Esophagus (tissue), 2 donors: Measurements from ENCODE around the gene TMEM120B. TPM values are rescaled to one million over a fixed set of nuclear protein-coding genes. Genes with fewer than 3 reads are reported as not detected.

Experiments
- H3K27ac ChIP-seq, 2 donors: one replicate each; pipeline ENCODE4 v1.5.1; 2013; ENCODE audit warnings: low read depth in 2 of 2, mild to moderate bottlenecking in 2 of 2, inconsistent platforms in 1 of 2, low read length in 1 of 2, moderate library complexity in 1 of 2
- H3K27me3 ChIP-seq, 2 donors: one replicate each; pipeline ENCODE4 v1.6.1; 2013; ENCODE audit warnings: low read length in 2 of 2, control low read depth in 1 of 2, mild to moderate bottlenecking in 1 of 2; ENCODE audit not compliant: insufficient read depth in 2 of 2, control insufficient read depth in 1 of 2
- H3K36me3 ChIP-seq, 2 donors: one replicate each; pipeline ENCODE4 v1.6.1; 2013; ENCODE audit warnings: low read length in 1 of 2; ENCODE audit not compliant: control insufficient read depth in 2 of 2, insufficient read depth in 2 of 2
- H3K4me1 ChIP-seq, 2 donors: one replicate each; pipeline ENCODE4 v1.6.1; 2013; ENCODE audit warnings: low read length in 1 of 2; ENCODE audit not compliant: control insufficient read depth in 2 of 2, insufficient read depth in 2 of 2
- H3K4me3 ChIP-seq, 2 donors: one replicate each; pipeline ENCODE4 v1.5.1; 2013; ENCODE audit warnings: low read length in 2 of 2, mild to moderate bottlenecking in 2 of 2, low read depth in 1 of 2, moderate library complexity in 1 of 2
- H3K9me3 ChIP-seq, 2 donors: one replicate each; pipeline ENCODE4 v1.6.1; 2013; ENCODE audit warnings: mild to moderate bottlenecking in 2 of 2, low read depth in 1 of 2, low read length in 1 of 2, moderate library complexity in 1 of 2; ENCODE audit not compliant: control insufficient read depth in 2 of 2, insufficient read depth in 1 of 2
- WGBS, 2 donors: extraction: QIAGEN DNeasy Blood & Tissue Kit; methylation state at CpG; one replicate each; pipeline ENCODE4 v1.1.7; 2013; 5-methylcytosine and 5-hydroxymethylcytosine counted together
- polyA plus RNA-seq, 2 donors: library from polyadenylated mRNA; stranded (reverse); fragments of 200-250 nt; gene quantifications; one replicate each; pipeline ENCODE4 v1.2.3, GENCODE V29; 2013
- donor health status: healthy with polysubstance abuse.
- donor health status: Bipolar disorder and iron deficiency.

The TMEM120B gene
- polyA plus RNA-seq, 2 donors: 1.9 to 5.1 TPM

DNA sequence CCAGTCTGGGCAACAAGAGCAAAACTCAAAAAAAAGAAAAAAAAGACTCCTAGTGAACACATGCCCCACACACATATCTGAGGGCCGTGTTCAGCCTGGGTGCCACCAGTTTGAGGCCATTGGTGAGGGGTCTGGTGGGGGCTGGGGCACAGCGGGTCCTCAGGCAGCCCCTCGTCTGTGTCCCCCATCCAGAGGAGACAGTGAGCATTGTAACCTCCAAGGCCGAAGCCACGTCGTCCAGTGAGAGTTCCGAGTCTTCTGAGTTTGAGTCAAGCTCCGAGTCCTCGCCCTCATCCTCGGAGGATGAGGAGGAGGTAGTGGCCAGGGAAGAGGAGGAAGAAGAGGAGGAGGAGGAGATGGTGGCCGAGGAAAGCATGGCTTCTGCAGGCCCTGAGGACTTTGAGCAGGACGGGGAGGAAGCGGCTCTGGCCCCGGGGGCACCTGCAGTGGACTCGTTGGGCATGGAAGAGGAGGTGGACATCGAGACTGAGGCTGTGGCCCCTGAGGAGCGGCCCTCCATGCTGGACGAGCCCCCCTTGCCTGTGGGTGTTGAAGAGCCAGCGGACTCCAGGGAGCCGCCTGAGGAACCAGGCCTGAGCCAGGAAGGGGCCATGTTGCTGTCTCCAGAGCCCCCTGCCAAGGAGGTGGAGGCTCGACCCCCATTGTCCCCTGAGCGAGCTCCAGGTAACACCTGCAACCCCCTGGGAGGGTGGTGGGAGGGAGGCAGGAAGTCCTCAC, 106.8 kb downstream of the TMEM120B start:
- no peak overlapping the region for H3K4me3 ChIP-seq
- H3K9me3 ChIP-seq: peaks cover 0 to 2% of the 10 kb centered on the region in 2 donors
- WGBS, 2 donors: 91% methylated on average over 21 to 22 of the region's 22 CpGs
- H3K27me3 ChIP-seq: no peaks in the 10 kb centered on the region
- H3K27ac ChIP-seq: no peak overlapping the region
- no peaks in the 10 kb centered on the region for H3K4me1 ChIP-seq
- H3K36me3 ChIP-seq: peaks cover 36 to 62% of the 10 kb centered on the region in 2 donors

GRCh38 chr12:121820056-121820455, 107.5 kb downstream of the TMEM120B start:
- Histone ChIP-seq H3K36me3 (peaks cover 31 to 58% of the 10 kb centered on the region in 2 donors), H3K4me1 (no peaks in the 10 kb centered on the region)
- WGBS, 2 donors: 88 to 90% methylated on average over 7 of the region's 7 CpGs

GRCh38 chr12:121822393-121823100, 110.0 kb downstream of the TMEM120B start:
- Histone ChIP-seq H3K27me3 (no peaks in the 10 kb centered on the region), H3K4me3 (no peak overlapping the region), H3K36me3 (peaks cover 26 to 55% of the 10 kb centered on the region in 2 donors), H3K27ac (no peak overlapping the region), H3K4me1 (no peaks in the 10 kb centered on the region), H3K9me3 (peaks cover 0 to 2% of the 10 kb centered on the region in 2 donors)
- 91% methylated on average over 36 to 39 of the region's 39 CpGs for WGBS, 2 donors

More at GRCh38 chr12:121820056-121820455, 107.5 kb downstream of the TMEM120B start:
- H3K4me3 ChIP-seq: no peak overlapping the region
- peaks cover 0 to 2% of the 10 kb centered on the region in 2 donors for H3K9me3 ChIP-seq
- H3K27me3 ChIP-seq: no peaks in the 10 kb centered on the region
- H3K27ac ChIP-seq: no peak overlapping the region

- no peaks in the 10 kb centered on the region for H3K27me3 ChIP-seq
- H3K36me3 ChIP-seq: peaks cover 28 to 59% of the 10 kb centered on the region in 2 donors
- WGBS, 2 donors: 84 to 88% methylated on average over 36 of the region's 36 CpGs
- H3K4me1 ChIP-seq: no peaks in the 10 kb centered on the region
- no peak overlapping the region for H3K27ac ChIP-seq
- H3K9me3 ChIP-seq: peaks cover 0 to 2% of the 10 kb centered on the region in 2 donors
- H3K4me3 ChIP-seq: no peak overlapping the region
Measured at GRCh38 chr12:121823101-121823726, 110.7 kb downstream of the TMEM120B start.

DNA sequence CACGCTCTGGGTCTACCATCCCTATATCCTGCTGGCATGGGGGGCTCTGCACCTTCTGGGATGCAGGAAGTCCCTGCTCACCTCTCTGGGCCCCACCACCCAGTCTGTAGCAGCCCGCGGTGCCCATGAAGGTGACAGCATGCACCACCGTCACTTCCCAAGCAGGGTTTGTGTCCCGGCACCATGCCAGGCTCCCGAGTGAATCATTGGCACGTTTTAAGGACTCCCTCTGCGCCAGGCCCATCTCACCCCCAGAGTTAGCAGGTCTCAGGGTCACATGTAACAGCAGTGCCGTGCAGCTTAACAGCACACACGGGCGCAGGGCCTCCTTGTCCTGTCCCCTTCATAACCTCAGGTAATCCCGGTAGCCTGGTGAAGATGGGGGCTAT, 111.2 kb downstream of the TMEM120B start:
- no peak overlapping the region for H3K4me3 ChIP-seq
- peaks cover 0 to 2% of the 10 kb centered on the region in 2 donors for H3K9me3 ChIP-seq
- 74 to 77% methylated on average over 12 of the region's 12 CpGs for WGBS, 2 donors
- peaks cover 33 to 63% of the 10 kb centered on the region in 2 donors for H3K36me3 ChIP-seq
- H3K4me1 ChIP-seq: no peaks in the 10 kb centered on the region
- no peaks in the 10 kb centered on the region for H3K27me3 ChIP-seq
- H3K27ac ChIP-seq: no peak overlapping the region

GRCh38 chr12:121825041-121825523, 112.5 kb downstream of the TMEM120B start:
- Histone ChIP-seq H3K9me3 (no peaks in the 10 kb centered on the region), H3K27ac (no peak overlapping the region), H3K27me3 (no peaks in the 10 kb centered on the region), H3K4me3 (no peak overlapping the region), H3K4me1 (no peaks in the 10 kb centered on the region), H3K36me3 (peaks cover 30 to 59% of the 10 kb centered on the region in 2 donors)
- WGBS, 2 donors: 91 to 96% methylated on average over 18 of the region's 18 CpGs

DNA sequence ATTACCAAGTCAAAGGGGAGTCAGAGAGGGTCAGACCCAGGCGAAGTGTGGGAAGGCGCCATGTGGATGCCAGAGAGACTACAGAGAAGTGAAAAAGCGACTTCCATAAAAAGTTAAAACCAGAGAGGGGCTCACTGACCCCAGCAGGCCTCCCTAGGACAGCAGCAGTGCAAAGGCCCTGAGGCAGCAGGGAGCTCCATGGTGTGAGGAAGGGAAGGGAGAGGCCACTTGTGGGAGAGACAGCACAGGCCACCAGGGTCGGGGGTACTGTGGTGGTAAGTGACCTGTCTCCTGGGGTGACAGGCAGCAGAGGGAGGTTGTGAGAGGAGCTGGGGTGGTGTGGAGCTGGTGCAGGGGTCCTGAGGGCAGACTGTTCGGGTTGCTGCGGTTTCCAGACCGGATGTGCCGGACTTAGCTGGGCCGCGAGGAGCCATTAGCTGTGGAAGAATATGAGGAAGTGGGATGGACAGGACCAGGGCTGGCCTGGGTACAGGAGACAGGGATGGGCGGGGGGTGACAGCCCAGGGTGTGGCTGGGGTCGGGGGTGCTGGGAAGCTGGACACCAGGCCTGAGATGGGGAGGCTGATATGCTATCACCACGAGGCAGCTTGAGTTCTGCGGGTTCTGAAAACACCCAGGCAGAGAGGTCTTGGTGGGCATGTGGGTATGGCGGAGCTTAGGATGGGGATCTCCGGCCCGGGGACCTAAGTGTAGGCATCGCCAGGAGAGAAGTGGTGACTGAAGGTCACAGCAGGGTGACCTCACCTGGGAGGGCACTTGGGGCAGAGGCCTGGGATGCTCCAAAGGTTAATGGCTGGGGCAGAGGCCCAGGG, 114.0 kb downstream of the TMEM120B start:
- Histone ChIP-seq H3K27me3 (no peaks in the 10 kb centered on the region), H3K36me3 (peaks cover 28 to 63% of the 10 kb centered on the region in 2 donors), H3K27ac (no peak overlapping the region), H3K4me3 (no peak overlapping the region), H3K9me3 (no peaks in the 10 kb centered on the region), H3K4me1 (no peaks in the 10 kb centered on the region)
- WGBS, 2 donors: 87 to 88% methylated on average over 18 of the region's 18 CpGs

DNA sequence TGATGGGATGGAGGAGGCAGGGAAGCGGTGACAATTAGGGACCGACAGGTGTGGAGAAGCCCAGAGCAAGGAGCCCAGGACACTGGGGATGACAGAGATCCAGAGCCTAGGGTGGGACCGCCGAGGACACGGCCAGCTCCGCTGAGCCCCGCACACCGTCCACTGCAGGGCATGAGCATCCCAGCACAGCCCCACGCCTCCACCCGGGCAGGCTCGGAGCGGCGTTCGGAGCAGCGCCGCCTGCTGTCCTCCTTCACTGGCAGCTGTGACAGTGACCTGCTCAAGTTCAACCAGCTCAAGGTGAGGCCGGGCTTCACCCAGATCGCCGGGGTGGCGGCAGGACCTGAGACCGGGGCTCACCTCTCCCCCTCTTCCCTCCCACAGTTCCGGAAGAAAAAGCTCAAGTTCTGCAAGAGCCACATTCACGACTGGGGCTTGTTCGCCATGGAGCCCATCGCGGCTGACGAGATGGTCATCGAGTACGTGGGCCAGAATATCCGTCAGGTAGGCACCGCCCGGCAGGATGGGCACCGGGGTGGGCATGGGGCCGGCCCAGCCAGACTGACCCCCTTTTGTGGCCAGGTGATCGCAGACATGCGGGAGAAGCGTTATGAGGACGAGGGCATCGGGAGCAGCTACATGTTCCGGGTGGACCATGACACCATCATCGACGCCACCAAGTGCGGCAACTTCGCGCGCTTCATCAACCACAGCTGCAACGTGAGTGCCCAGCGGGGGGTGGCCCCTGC, 115.0 kb downstream of the TMEM120B start:
- H3K27ac ChIP-seq: no peak overlapping the region
- peaks cover 26 to 62% of the 10 kb centered on the region in 2 donors for H3K36me3 ChIP-seq
- H3K9me3 ChIP-seq: no peaks in the 10 kb centered on the region
- WGBS, 2 donors: 93 to 95% methylated on average over 48 of the region's 48 CpGs
- no peak overlapping the region for H3K4me3 ChIP-seq
- no peaks in the 10 kb centered on the region for H3K27me3 ChIP-seq
- H3K4me1 ChIP-seq: no peaks in the 10 kb centered on the region
